ENCODE measurements around the gene CHID1.

The CHID1 gene

GRCh38 chr11:872799-873198 is 37.8 kb downstream of the CHID1 start:
- no peak overlapping the region for H3K4me3 ChIP-seq (ENCODE audit: low read length)
- no peaks in the 10 kb centered on the region for H3K27me3 ChIP-seq (ENCODE audit: control insufficient read depth, insufficient read depth, low read length)
- no peak overlapping the region for H3K9ac ChIP-seq (ENCODE audit: low read length)
- no peaks in the 10 kb centered on the region for H3K36me3 ChIP-seq (ENCODE audit: control insufficient read depth, insufficient read depth, low read length)
- no peaks in the 10 kb centered on the region for H3K4me1 ChIP-seq (ENCODE audit: control insufficient read depth, insufficient read depth, low read length)
- H3K9me3 ChIP-seq (ENCODE audit: control insufficient read depth, low read length): no peaks in the 10 kb centered on the region

DNA sequence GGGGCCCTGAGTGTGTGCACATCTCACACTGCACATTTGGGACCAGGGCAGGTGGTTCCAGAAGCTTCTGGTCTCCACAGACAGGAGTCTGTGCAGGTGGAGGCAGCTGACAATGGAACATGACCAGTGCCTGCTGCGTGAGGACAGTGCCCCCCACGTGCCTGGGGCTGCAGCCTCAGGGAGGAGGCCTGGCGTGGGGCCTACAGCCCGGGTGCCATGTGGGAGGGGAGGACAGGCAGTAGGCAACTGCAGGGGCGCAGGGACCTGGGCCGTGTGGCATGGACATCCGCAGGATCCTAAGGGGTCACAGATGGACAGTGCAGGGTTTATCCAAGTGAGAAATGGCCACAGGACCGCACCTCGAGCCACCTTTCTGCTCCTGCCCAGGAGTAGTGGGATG is 39.1 kb downstream of the CHID1 start:
- Histone ChIP-seq H3K27me3 (ENCODE audit: control insufficient read depth, insufficient read depth, low read length) (no peaks in the 10 kb centered on the region), H3K9ac (ENCODE audit: low read length) (no peak overlapping the region), H3K4me1 (ENCODE audit: control insufficient read depth, insufficient read depth, low read length) (no peaks in the 10 kb centered on the region), H3K9me3 (ENCODE audit: control insufficient read depth, low read length) (no peaks in the 10 kb centered on the region), H3K4me3 (ENCODE audit: low read length) (no peak overlapping the region), H3K36me3 (ENCODE audit: control insufficient read depth, insufficient read depth, low read length) (no peaks in the 10 kb centered on the region)

- no peak overlapping the region for H3K9ac ChIP-seq (ENCODE audit: low read length)
- H3K9me3 ChIP-seq (ENCODE audit: control insufficient read depth, low read length): no peaks in the 10 kb centered on the region
- no peaks in the 10 kb centered on the region for H3K27me3 ChIP-seq (ENCODE audit: control insufficient read depth, insufficient read depth, low read length)
- H3K36me3 ChIP-seq (ENCODE audit: control insufficient read depth, insufficient read depth, low read length): no peaks in the 10 kb centered on the region
- H3K4me3 ChIP-seq (ENCODE audit: low read length): no peak overlapping the region
- no peaks in the 10 kb centered on the region for H3K4me1 ChIP-seq (ENCODE audit: control insufficient read depth, insufficient read depth, low read length)
These were observed 40.2 kb downstream of the CHID1 start for GRCh38 chr11:870418-870817.

DNA sequence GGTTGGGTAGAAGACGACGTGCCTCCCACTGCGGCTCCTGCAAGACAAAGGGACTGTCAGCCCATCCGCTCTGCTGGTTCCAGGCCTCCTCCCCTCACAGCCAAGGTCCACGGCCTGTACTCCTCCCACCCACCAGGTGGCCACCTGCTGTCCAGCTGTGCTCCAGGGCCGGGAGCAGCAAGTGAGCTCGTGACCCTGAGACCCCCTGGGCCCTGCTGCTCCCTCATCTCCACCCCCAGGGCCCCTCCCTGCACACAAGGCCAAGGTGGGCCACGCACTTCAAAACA is 40.5 kb downstream of the CHID1 start:
- no peaks in the 10 kb centered on the region for H3K27me3 ChIP-seq (ENCODE audit: control insufficient read depth, insufficient read depth, low read length)
- H3K4me3 ChIP-seq (ENCODE audit: low read length): no peak overlapping the region
- H3K9me3 ChIP-seq (ENCODE audit: control insufficient read depth, low read length): no peaks in the 10 kb centered on the region
- no peaks in the 10 kb centered on the region for H3K36me3 ChIP-seq (ENCODE audit: control insufficient read depth, insufficient read depth, low read length)
- H3K4me1 ChIP-seq (ENCODE audit: control insufficient read depth, insufficient read depth, low read length): no peaks in the 10 kb centered on the region
- no peak overlapping the region for H3K9ac ChIP-seq (ENCODE audit: low read length)

- H3K36me3 ChIP-seq (ENCODE audit: control insufficient read depth, insufficient read depth, low read length): no peaks in the 10 kb centered on the region
- no peaks in the 10 kb centered on the region for H3K4me1 ChIP-seq (ENCODE audit: control insufficient read depth, insufficient read depth, low read length)
- H3K4me3 ChIP-seq (ENCODE audit: low read length): no peak overlapping the region
- H3K9ac ChIP-seq (ENCODE audit: low read length): no peak overlapping the region
- no peaks in the 10 kb centered on the region for H3K9me3 ChIP-seq (ENCODE audit: control insufficient read depth, low read length)
- no peaks in the 10 kb centered on the region for H3K27me3 ChIP-seq (ENCODE audit: control insufficient read depth, insufficient read depth, low read length)
These were observed 41.0 kb downstream of the CHID1 start for GRCh38 chr11:869399-870126.

GRCh38 chr11:868802-869201 is 41.8 kb downstream of the CHID1 start:
- Histone ChIP-seq H3K36me3 (ENCODE audit: control insufficient read depth, insufficient read depth, low read length) (no peaks in the 10 kb centered on the region), H3K4me1 (ENCODE audit: control insufficient read depth, insufficient read depth, low read length) (no peaks in the 10 kb centered on the region), H3K4me3 (ENCODE audit: low read length) (no peak overlapping the region)

GRCh38 chr11:868394-868793 is 42.2 kb downstream of the CHID1 start:
- no peak overlapping the region for H3K9ac ChIP-seq (ENCODE audit: low read length)
- peaks cover 5% of the 10 kb centered on the region for H3K27me3 ChIP-seq (ENCODE audit: control insufficient read depth, insufficient read depth, low read length)
- no peak overlapping the region for H3K4me3 ChIP-seq (ENCODE audit: low read length)
- peaks cover under 1% of the 10 kb centered on the region for H3K4me1 ChIP-seq (ENCODE audit: control insufficient read depth, insufficient read depth, low read length)
- H3K9me3 ChIP-seq (ENCODE audit: control insufficient read depth, low read length): no peaks in the 10 kb centered on the region
- H3K36me3 ChIP-seq (ENCODE audit: control insufficient read depth, insufficient read depth, low read length): no peaks in the 10 kb centered on the region

More at GRCh38 chr11:868802-869201, 41.8 kb downstream of the CHID1 start:
- Histone ChIP-seq H3K9ac (ENCODE audit: low read length) (no peak overlapping the region), H3K9me3 (ENCODE audit: control insufficient read depth, low read length) (no peaks in the 10 kb centered on the region), H3K27me3 (ENCODE audit: control insufficient read depth, insufficient read depth, low read length) (peaks cover under 1% of the 10 kb centered on the region)

- Histone ChIP-seq H3K4me3 (ENCODE audit: low read length) (no peak overlapping the region), H3K27me3 (ENCODE audit: control insufficient read depth, insufficient read depth, low read length) (peaks cover 10% of the 10 kb centered on the region), H3K36me3 (ENCODE audit: control insufficient read depth, insufficient read depth, low read length) (no peaks in the 10 kb centered on the region), H3K9me3 (ENCODE audit: control insufficient read depth, low read length) (no peaks in the 10 kb centered on the region), H3K9ac (ENCODE audit: low read length) (no peak overlapping the region), H3K4me1 (ENCODE audit: control insufficient read depth, insufficient read depth, low read length) (peaks cover 5% of the 10 kb centered on the region)
These were observed 42.7 kb downstream of the CHID1 start for GRCh38 chr11:867856-868358.

GRCh38 chr11:866481-866880 is 44.1 kb downstream of the CHID1 start:
- peaks cover 24% of the 10 kb centered on the region for H3K27me3 ChIP-seq (ENCODE audit: control insufficient read depth, insufficient read depth, low read length)
- H3K4me1 ChIP-seq (ENCODE audit: control insufficient read depth, insufficient read depth, low read length): peaks cover 16% of the 10 kb centered on the region
- H3K9ac ChIP-seq (ENCODE audit: low read length): no peak overlapping the region
- H3K4me3 ChIP-seq (ENCODE audit: low read length): no peak overlapping the region
- no peaks in the 10 kb centered on the region for H3K36me3 ChIP-seq (ENCODE audit: control insufficient read depth, insufficient read depth, low read length)
- H3K9me3 ChIP-seq (ENCODE audit: control insufficient read depth, low read length): no peaks in the 10 kb centered on the region

GRCh38 chr11:865462-866430 is 44.9 kb downstream of the CHID1 start:
- Histone ChIP-seq H3K9ac (ENCODE audit: low read length) (no peak overlapping the region), H3K4me1 (ENCODE audit: control insufficient read depth, insufficient read depth, low read length) (peaks cover 16% of the 10 kb centered on the region), H3K36me3 (ENCODE audit: control insufficient read depth, insufficient read depth, low read length) (no peaks in the 10 kb centered on the region), H3K9me3 (ENCODE audit: control insufficient read depth, low read length) (no peaks in the 10 kb centered on the region), H3K27me3 (ENCODE audit: control insufficient read depth, insufficient read depth, low read length) (peaks cover 29% of the 10 kb centered on the region), H3K4me3 (ENCODE audit: low read length) (no peak overlapping the region)

DNA sequence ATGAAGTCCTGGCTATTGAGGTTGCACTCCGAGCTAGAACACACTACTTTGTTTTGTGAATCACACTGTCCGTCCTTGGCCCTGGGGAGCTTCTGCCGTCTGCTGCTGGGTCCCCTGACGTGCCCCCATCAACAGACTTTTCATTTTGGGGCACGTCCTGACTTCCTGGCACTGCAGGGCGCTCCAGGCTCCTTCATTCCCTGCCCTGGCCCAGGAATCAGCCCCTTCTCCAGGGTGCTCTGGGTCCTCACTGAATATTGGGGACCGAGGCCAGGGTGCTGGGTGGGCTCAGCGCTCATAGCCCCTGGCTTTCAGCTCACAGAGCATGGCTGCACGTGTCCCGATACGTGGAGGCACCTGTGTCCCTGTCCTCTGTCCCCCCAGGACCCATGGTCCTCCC is 45.7 kb downstream of the CHID1 start:
- H3K36me3 ChIP-seq (ENCODE audit: control insufficient read depth, insufficient read depth, low read length): no peaks in the 10 kb centered on the region
- H3K9me3 ChIP-seq (ENCODE audit: control insufficient read depth, low read length): no peaks in the 10 kb centered on the region
- H3K4me3 ChIP-seq (ENCODE audit: low read length): no peak overlapping the region
- peaks cover 31% of the 10 kb centered on the region for H3K27me3 ChIP-seq (ENCODE audit: control insufficient read depth, insufficient read depth, low read length)
- H3K4me1 ChIP-seq (ENCODE audit: control insufficient read depth, insufficient read depth, low read length): peaks cover 21% of the 10 kb centered on the region
- H3K9ac ChIP-seq (ENCODE audit: low read length): no peak overlapping the region
